Tibial nerve (tissue), 4 donors: ENCODE data around the gene GABPB1. TPM values are rescaled to one million over a fixed set of nuclear protein-coding genes. Genes with fewer than 3 reads are reported as not detected.

Experiments used
- DNase-seq, 2 donors: peaks; one replicate each; pipeline ENCODE4 v3.0.0-alpha.2; 2019; ENCODE audit warnings: low spot score in 2 of 2
- H3K27ac ChIP-seq, 4 donors: fragments of 200-600 bp; sonication (generic) in 3 of 4; one replicate each; pipeline ENCODE4 v1.5.1; 2017 to 2019; ENCODE audit warnings: mild to moderate bottlenecking in 1 of 4
- H3K27me3 ChIP-seq, 2 donors: fragments of 200-600 bp; sonication (generic) in 1 of 2; one replicate each; pipeline versions ENCODE4 v1.5.1 to v1.6.0; 2017 to 2019
- H3K36me3 ChIP-seq, 3 donors: fragments of 200-600 bp; sonication (generic); one replicate each; pipeline ENCODE4 v1.5.1; 2018 to 2019
- H3K4me1 ChIP-seq, 4 donors: fragments of 200-600 bp; sonication (generic) in 3 of 4; one replicate each; pipeline ENCODE4 v1.5.1; 2017 to 2019
- H3K4me3 ChIP-seq, 4 donors: fragments of 200-600 bp; sonication (generic) in 3 of 4; one replicate each; pipeline ENCODE4 v1.5.1; 2017 to 2019; ENCODE audit warnings: mild to moderate bottlenecking in 1 of 4, moderate library complexity in 1 of 4
- H3K9me3 ChIP-seq, 4 donors: fragments of 200-600 bp; sonication (generic) in 3 of 4; one replicate each; pipeline ENCODE4 v1.5.1; 2017 to 2019
- EP300 ChIP-seq, 2 donors: sonication (generic); formaldehyde crosslinking; IDR thresholded peaks; one replicate each; pipeline ENCODE4 v1.6.1; 2017; ENCODE audit warnings: antibody characterized with exemption in 2 of 2, mild to moderate bottlenecking in 1 of 2
- POLR2A ChIP-seq, 2 donors: fragments of 450-650 bp; IDR thresholded peaks; one replicate each; pipeline ENCODE4 v1.6.1; 2017; ENCODE audit warnings: antibody characterized with exemption in 2 of 2, mild to moderate bottlenecking in 2 of 2, moderate library complexity in 2 of 2
- WGBS, 2 donors: methylation state at CpG; one replicate each; pipeline ENCODE4 v1.1.5; 2018; 5-methylcytosine and 5-hydroxymethylcytosine counted together
- total RNA-seq, 4 donors: library from RNA; depleted of rRNA; stranded (reverse); fragments of >200 nt; gene quantifications; one replicate each; pipeline ENCODE4 v1.1.0, GENCODE V29; 2016
- TF ChIP-seq, protein P1 (sequence below), 5 experiments: fragments of 200-600 bp in 3 of 5; fragments of 450-650 bp in 2 of 5; sonication (generic) in 3 of 5; IDR thresholded peaks; one replicate each; pipeline ENCODE4 v1.5.1; 2016 to 2019; ENCODE audit warnings: antibody characterized with exemption in 5 of 5, mild to moderate bottlenecking in 3 of 5, moderate library complexity in 2 of 5

Gene GABPB1
- total RNA-seq, 4 donors from 2014 or later = 13.3 to 22.2 (median 17.4) TPM

DNA sequence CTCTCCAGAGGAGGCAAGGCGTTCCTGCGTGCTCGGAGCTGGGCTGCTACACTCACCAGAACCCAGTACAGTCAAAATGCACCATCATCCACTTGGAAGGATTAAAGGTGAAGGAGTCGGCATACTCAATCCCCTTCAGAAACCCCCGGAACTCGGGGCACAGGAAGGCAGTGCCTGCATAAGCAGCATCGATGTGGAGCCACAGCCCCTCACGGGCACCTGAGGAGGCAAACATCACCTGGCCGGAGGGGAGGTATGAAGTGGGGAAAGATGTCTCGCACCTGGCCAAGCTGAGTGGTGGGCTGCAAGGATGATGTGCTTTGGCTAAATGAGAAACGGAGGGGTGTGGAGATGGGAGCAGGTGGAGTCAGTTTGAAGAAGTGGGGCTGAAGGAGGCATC, 102.4 kb downstream of the GABPB1 start:
- Histone ChIP-seq H3K9me3 (no peaks in the 10 kb centered on the region), H3K36me3 (no peaks in the 10 kb centered on the region), H3K4me3 (no peak overlapping the region), H3K27me3 (no peaks in the 10 kb centered on the region), H3K4me1 (peaks cover 0 to 12% (median 0%) of the 10 kb centered on the region in 4 donors), H3K27ac (no peak overlapping the region)
- TF ChIP-seq, protein P1, sequence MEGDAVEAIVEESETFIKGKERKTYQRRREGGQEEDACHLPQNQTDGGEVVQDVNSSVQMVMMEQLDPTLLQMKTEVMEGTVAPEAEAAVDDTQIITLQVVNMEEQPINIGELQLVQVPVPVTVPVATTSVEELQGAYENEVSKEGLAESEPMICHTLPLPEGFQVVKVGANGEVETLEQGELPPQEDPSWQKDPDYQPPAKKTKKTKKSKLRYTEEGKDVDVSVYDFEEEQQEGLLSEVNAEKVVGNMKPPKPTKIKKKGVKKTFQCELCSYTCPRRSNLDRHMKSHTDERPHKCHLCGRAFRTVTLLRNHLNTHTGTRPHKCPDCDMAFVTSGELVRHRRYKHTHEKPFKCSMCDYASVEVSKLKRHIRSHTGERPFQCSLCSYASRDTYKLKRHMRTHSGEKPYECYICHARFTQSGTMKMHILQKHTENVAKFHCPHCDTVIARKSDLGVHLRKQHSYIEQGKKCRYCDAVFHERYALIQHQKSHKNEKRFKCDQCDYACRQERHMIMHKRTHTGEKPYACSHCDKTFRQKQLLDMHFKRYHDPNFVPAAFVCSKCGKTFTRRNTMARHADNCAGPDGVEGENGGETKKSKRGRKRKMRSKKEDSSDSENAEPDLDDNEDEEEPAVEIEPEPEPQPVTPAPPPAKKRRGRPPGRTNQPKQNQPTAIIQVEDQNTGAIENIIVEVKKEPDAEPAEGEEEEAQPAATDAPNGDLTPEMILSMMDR (IDR thresholded peaks at IDR 0.05) = no peak
- TF ChIP-seq POLR2A (IDR thresholded peaks at IDR 0.05) (no peak), EP300 (IDR thresholded peaks at IDR 0.05) (no peak)
- WGBS, 2 donors = 92 to 99% methylated on average over 11 of the region's 11 CpGs
- no peak for DNase-seq

DNA sequence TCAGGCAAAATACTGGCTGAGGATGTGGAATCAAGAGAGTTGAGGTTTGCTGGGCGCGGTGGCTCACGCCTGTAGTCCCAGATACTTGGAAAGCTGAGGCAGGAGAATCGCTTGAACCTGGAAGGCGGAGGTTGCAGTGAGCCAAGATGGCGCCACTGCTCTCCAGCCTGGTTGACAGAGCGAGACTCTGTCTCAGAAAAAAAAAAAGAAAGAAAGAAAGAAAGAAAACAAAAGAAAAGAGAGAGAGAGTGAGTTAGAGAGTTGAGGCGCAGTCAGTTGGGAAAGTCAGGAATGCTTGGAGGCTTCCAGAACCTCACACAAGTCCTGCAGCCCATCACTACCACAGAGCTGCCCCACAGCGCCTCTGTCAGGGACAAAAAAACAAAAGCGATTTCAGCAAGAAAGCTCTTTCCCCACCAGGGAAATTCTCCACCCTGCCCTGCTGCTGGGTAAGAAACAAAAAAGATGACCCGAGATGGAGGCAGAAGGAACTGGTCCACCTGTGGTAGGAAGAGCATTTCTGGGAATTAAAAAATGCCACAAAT, 103.3 kb downstream of the GABPB1 start:
- no peak for DNase-seq
- Histone ChIP-seq H3K36me3 (no peaks in the 10 kb centered on the region), H3K27ac (no peak overlapping the region), H3K27me3 (no peaks in the 10 kb centered on the region), H3K9me3 (no peaks in the 10 kb centered on the region), H3K4me1 (peaks cover 0 to 12% (median 0%) of the 10 kb centered on the region in 4 donors), H3K4me3 (no peak overlapping the region)
- 81 to 84% methylated on average over 11 of the region's 11 CpGs for WGBS, 2 donors
- TF ChIP-seq EP300 (IDR thresholded peaks at IDR 0.05) (no peak), POLR2A (IDR thresholded peaks at IDR 0.05) (no peak)
- TF ChIP-seq, protein P1 (IDR thresholded peaks at IDR 0.05) = no peak

DNA sequence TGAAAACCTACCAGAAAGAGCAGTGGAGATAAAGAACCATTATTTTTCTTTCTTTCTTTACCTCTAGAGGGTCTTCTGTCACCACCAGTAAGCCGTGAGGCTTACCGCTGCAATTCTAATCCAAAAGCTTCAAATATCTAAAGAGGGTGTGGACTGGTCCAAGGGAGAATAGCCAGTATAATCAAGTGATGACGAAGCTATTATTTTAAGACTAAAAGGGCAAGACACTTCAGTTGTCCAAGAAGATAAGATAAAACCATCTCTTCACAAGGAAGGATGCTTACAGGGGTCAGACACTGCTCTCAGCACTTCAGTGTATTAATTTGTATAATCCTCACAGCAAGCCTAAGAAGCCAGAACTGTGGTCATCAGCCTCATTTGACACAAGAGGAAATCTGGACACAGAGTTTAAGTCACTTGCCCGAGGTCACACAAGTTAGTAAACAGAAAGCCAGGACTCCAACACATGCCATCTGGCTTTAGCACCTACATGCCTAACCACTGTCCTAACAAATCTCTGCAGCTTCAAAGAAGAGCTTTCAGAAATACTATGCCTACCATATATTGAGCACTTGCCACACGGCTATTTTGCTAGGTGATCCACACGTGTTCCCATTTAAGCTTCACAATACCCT, 104.1 kb downstream of the GABPB1 start:
- Histone ChIP-seq H3K27me3 (no peaks in the 10 kb centered on the region), H3K9me3 (no peaks in the 10 kb centered on the region), H3K36me3 (no peaks in the 10 kb centered on the region), H3K4me3 (no peak overlapping the region), H3K27ac (no peak overlapping the region), H3K4me1 (peaks cover 0 to 12% (median 0%) of the 10 kb centered on the region in 4 donors)
- TF ChIP-seq EP300 (IDR thresholded peaks at IDR 0.05) (no peak), POLR2A (IDR thresholded peaks at IDR 0.05) (no peak)
- TF ChIP-seq, protein P1 (IDR thresholded peaks at IDR 0.05) = no peak
- 68 to 73% methylated on average over 6 of the region's 6 CpGs for WGBS, 2 donors
- no peak for DNase-seq

DNA sequence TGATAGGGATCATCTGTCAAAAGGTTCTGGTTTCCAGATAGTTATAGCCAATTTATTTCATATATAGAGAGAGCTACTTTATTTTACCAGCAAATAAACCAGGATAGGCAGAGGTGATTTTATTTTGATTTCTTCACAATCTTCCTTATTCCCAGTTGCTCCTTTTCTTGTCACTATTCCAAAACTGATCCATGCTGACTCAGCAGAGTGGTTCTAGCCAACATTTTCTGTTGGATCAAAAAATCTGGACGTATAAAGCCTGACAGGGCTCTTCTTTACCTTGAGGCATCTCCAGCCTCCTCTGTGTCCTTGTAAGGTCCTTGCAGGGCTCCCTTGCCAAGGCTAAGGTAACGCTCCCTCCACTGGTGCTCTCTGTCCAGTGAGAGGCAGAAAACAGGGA, 105.3 kb downstream of the GABPB1 start:
- TF ChIP-seq EP300 (IDR thresholded peaks at IDR 0.05) (no peak), POLR2A (IDR thresholded peaks at IDR 0.05) (no peak)
- TF ChIP-seq, protein P1 (IDR thresholded peaks at IDR 0.05) = no peak
- H3K9me3 ChIP-seq = no peaks in the 10 kb centered on the region
- no peaks in the 10 kb centered on the region for H3K27me3 ChIP-seq
- 60 to 69% methylated on average over 2 of the region's 2 CpGs for WGBS, 2 donors
- no peak for DNase-seq
- H3K27ac ChIP-seq = no peak overlapping the region
- peaks cover 0 to 12% (median 0%) of the 10 kb centered on the region in 4 donors for H3K4me1 ChIP-seq
- no peak overlapping the region for H3K4me3 ChIP-seq
- H3K36me3 ChIP-seq = no peaks in the 10 kb centered on the region

DNA sequence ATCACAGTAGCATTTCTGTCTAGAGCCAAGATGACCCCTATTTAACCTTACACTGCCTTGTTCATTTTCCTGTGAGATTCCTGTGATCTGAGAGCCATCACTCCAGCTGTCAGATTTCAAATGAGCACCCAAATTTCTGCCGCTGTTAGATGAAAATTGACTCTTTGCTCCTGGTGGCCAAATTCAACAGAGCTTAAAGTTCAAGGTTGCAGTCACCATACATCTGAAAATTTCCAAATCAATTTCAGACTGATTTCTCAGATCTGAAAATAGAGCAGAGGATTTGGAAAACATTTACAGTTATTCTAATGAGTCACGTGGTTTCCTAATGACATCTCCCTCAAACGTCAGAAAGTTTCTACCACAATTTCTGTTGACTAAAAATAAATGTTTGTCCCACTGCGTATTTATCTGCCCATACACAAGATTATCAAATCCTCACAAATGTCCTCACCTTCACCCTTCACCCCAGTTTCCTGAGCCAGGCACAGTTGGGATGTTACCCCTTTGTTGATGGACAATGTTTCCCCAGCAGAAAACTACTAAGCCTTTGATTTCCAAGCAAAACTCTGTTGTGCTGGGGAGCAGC, 105.9 kb downstream of the GABPB1 start:
- Histone ChIP-seq H3K4me1 (peaks cover 0 to 12% (median 0%) of the 10 kb centered on the region in 4 donors), H3K36me3 (no peaks in the 10 kb centered on the region), H3K4me3 (no peak overlapping the region), H3K27me3 (no peaks in the 10 kb centered on the region), H3K27ac (no peak overlapping the region), H3K9me3 (no peaks in the 10 kb centered on the region)
- 40 to 49% methylated on average over 4 of the region's 4 CpGs for WGBS, 2 donors
- TF ChIP-seq EP300 (IDR thresholded peaks at IDR 0.05) (no peak), POLR2A (IDR thresholded peaks at IDR 0.05) (no peak)
- TF ChIP-seq, protein P1 (IDR thresholded peaks at IDR 0.05) = no peak
- DNase-seq = no peak
